VCaP (cell line): ENCODE measurements around the gene CD74.

Source experiments
- H3K27ac ChIP-seq: fragments of 450-650 bp; 2 replicates; pipeline ENCODE4 v1.5.1; 2017
- CTCF ChIP-seq: fragments of 450-650 bp; conservative IDR thresholded peaks from 2 replicates; pipeline ENCODE4 v1.5.1; 2017; ENCODE audit warnings: mild to moderate bottlenecking, moderate library complexity

Gene CD74

GRCh38 chr5:150358261-150359095 lies 54.2 kb downstream of the CD74 start:
- peak overlapping the region; percentile 76 for H3K27ac ChIP-seq
- no peak for TF ChIP-seq CTCF

- TF ChIP-seq CTCF, result no peak
- H3K27ac ChIP-seq, result peak within 1 kb of the TSS; percentile 76
Observed at GRCh38 chr5:150357326-150358260, 55.1 kb downstream of the CD74 start, which contains the start of gene TCOF1. Gene TCOF1, plus strand, starts transcription at chr5:150357697. Its CDS starts 50 bp downstream, at chr5:150357747.

GRCh38 chr5:150356575-150357294 lies 56.0 kb downstream of the CD74 start:
- no peak for TF ChIP-seq CTCF
- peak overlapping the region; percentile 76 for H3K27ac ChIP-seq

DNA sequence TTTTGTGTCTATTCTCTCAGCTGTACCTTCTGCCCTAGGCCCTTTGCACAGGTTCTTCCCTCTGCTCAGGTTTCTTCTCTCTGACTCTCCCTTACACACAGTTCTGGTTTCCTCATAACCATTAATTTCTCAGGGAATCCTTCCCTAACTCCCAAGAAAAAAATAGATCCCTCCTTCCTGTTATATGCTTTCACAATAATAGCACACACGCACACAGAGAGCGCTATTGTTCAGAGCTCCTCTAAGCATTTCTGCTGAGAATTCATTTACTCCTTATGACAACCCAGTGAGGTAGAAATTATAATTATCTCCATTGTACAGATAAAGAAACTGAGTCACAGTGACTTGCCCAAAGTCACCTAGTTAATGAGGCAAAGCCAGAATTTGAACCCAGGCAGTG lies 56.9 kb downstream of the CD74 start:
- TF ChIP-seq CTCF, result no peak

DNA sequence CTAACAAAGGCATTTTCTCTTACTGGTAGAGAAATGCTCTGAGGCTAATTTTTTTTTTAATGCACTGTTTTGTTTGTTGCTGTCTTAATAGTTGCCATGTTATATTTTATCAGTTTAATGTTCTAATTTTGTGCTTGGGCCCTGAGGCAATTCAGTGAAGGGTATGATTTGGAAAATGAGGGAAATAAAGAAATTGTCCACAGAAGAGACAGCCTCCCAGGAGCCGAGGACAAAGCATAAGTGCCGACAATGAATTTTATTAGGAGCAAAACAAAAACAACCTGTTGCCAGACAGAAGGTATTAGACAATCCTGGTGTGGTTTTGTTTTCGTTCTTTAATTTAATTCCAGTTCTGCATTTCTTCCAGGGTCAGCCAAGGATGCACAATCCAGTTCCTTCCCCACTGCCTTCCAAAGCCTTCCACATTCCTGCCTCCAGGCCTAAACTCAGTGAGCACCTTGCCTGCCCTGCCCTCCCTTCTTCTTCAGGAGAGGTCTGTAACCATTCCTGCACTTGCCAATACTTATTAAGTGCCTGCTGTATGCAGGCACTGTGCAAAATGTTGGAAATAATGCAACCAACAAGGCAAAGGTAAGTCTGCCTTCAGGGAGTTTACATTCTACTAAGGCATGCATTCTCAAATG lies 59.6 kb downstream of the CD74 start:
- no peak for TF ChIP-seq CTCF

More for the DNA sequence above, 56.9 kb downstream of the CD74 start:
- no peak overlapping the region for H3K27ac ChIP-seq

DNA sequence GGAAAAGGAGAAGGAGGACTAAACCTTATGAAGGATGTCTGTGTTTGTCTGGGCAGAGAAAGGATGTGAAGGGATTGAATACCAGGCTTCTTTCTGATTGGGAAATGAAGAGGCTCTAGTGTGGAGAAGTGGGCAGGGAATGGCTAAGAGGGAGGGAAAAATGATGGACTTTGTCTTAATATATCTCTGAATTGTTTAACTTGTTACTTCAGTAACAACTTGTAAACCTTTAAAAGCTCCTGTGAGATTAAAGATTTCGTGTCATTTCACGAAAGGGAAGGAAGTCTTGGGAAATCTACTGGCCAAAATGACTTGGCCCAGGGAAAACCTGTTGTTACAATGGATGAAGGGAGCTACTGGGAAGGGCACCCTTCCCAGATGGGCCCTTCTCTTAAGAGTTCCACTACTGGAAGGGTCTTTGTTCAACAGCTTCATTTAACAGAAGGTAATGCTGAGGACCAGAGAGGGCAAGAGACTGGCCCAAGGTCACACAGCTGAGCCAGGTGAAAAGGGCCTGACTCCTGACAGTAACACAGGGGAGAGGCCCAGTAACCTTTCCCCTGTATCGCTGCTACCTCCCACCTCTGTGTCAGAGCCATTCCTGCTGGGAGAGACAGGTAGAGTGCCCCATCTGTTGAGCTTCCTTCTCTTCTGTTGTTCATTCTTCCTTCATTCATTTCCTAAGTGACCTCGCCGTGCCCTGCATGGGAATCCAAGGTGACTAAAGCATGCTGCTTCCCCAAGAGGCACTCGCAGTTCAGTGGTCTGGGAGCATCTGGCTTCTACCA lies 60.3 kb downstream of the CD74 start:
- no peak overlapping the region for H3K27ac ChIP-seq
- TF ChIP-seq CTCF, result no peak

More for the DNA sequence above, 59.6 kb downstream of the CD74 start:
- no peak overlapping the region for H3K27ac ChIP-seq
